Esophagus muscularis mucosa (tissue), 4 donors: ENCODE results near the gene RELCH.

Experiments used
- EP300 ChIP-seq: sonication (generic); formaldehyde crosslinking; IDR thresholded peaks from one replicate; pipeline ENCODE4 v1.6.1; 2017; ENCODE audit warnings: antibody characterized with exemption
- POLR2A ChIP-seq: fragments of 450-650 bp; IDR thresholded peaks from one replicate; pipeline ENCODE4 v1.6.1; 2017; ENCODE audit warnings: antibody characterized with exemption, moderate library complexity, mild to moderate bottlenecking, low read depth
- POLR2AphosphoS5 ChIP-seq, 2 donors: sonication (generic); formaldehyde crosslinking; IDR thresholded peaks; one replicate each; pipeline ENCODE4 v1.6.1; 2017; ENCODE audit warnings: antibody characterized with exemption in 2 of 2
- TF ChIP-seq, protein P1 (sequence below), 3 experiments: fragments of 200-600 bp in 2 of 3; fragments of 450-650 bp in 1 of 3; sonication (generic) in 2 of 3; IDR thresholded peaks; one replicate each; pipeline ENCODE4 v1.5.1; 2017 to 2019; ENCODE audit warnings: antibody characterized with exemption in 3 of 3, mild to moderate bottlenecking in 2 of 3, moderate library complexity in 1 of 3

- TF ChIP-seq, protein P1, sequence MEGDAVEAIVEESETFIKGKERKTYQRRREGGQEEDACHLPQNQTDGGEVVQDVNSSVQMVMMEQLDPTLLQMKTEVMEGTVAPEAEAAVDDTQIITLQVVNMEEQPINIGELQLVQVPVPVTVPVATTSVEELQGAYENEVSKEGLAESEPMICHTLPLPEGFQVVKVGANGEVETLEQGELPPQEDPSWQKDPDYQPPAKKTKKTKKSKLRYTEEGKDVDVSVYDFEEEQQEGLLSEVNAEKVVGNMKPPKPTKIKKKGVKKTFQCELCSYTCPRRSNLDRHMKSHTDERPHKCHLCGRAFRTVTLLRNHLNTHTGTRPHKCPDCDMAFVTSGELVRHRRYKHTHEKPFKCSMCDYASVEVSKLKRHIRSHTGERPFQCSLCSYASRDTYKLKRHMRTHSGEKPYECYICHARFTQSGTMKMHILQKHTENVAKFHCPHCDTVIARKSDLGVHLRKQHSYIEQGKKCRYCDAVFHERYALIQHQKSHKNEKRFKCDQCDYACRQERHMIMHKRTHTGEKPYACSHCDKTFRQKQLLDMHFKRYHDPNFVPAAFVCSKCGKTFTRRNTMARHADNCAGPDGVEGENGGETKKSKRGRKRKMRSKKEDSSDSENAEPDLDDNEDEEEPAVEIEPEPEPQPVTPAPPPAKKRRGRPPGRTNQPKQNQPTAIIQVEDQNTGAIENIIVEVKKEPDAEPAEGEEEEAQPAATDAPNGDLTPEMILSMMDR (IDR thresholded peaks at IDR 0.05): no peak
- TF ChIP-seq POLR2AphosphoS5 (IDR thresholded peaks at IDR 0.05) (no peak), EP300 (no peak), POLR2A (no peak)
These were observed 97.6 kb downstream of the RELCH start for GRCh38 chr18:62284637-62285036.
